NCI-H345 (cell line): Measurements from ENCODE around the gene RFC2.

Experiments used
- DNase-seq: peaks from one replicate; lab custom pipeline; 2025; lab: John Stamatoyannopoulos, UW

The RFC2 gene

GRCh38 chr7:74190259-74190658 lies 63.9 kb downstream of the RFC2 start:
- no peak for DNase-seq

GRCh38 chr7:74187915-74188675 lies 66.1 kb downstream of the RFC2 start:
- DNase-seq: no peak

GRCh38 chr7:74185636-74186035 lies 68.6 kb downstream of the RFC2 start:
- no peak for DNase-seq

GRCh38 chr7:74185016-74185415 lies 69.2 kb downstream of the RFC2 start:
- no peak for DNase-seq

GRCh38 chr7:74183653-74184450 lies 70.3 kb downstream of the RFC2 start:
- no peak for DNase-seq

- DNase-seq: no peak
These were observed 71.1 kb downstream of the RFC2 start for GRCh38 chr7:74183142-74183541.

- DNase-seq: no peak
These were observed 71.6 kb downstream of the RFC2 start for GRCh38 chr7:74182453-74183090.

- DNase-seq: no peak
These were observed 72.4 kb downstream of the RFC2 start for GRCh38 chr7:74181821-74182220.
